Fibroblast of lung (primary cell): ENCODE measurements around the gene TBX1. TPM values are rescaled to one million over a fixed set of nuclear protein-coding genes. Genes with fewer than 3 reads are reported as not detected.

Source experiments
- DNase-seq, 2 donors: peaks; one replicate each; pipeline versions ENCODE4 v3.0.0 to v3.0.0-alpha.2; 2010; ENCODE audit warnings: low read depth in 2 of 2
- H2AFZ ChIP-seq: 2 replicates; pipeline ENCODE4 v1.5.1; 2012; ENCODE audit warnings: low read length, control low read depth, inconsistent platforms
- H3K27ac ChIP-seq: 2 replicates; pipeline ENCODE4 v1.5.1; 2011; ENCODE audit warnings: low read length, control low read depth; ENCODE audit not compliant: insufficient read depth
- H3K27me3 ChIP-seq: 2 replicates; pipeline ENCODE4 v1.5.1; 2011; ENCODE audit warnings: mild to moderate bottlenecking, low read length; ENCODE audit not compliant: control insufficient read depth, insufficient read depth
- H3K36me3 ChIP-seq: 2 replicates; pipeline ENCODE4 v1.5.1; 2011; ENCODE audit warnings: low read length; ENCODE audit not compliant: control insufficient read depth, insufficient read depth
- H3K4me1 ChIP-seq: 2 replicates; pipeline ENCODE4 v1.5.1; 2011; ENCODE audit warnings: low read length; ENCODE audit not compliant: control insufficient read depth, insufficient read depth; ENCODE audit errors: extremely low read depth
- H3K4me2 ChIP-seq: 2 replicates; pipeline ENCODE4 v1.5.1; 2011; ENCODE audit warnings: low read length, control low read depth; ENCODE audit not compliant: insufficient read depth; ENCODE audit errors: extremely low read depth
- H3K4me3 ChIP-seq, 4 experiments: fragments of 200-600 bp in 1 of 4; sonication (generic) in 1 of 4; replicated peaks in 1 of 4; 2 replicates each; pipeline ENCODE4 v1.5.1; 2011 to 2016; ENCODE audit warnings: low read length in 4 of 4, low read depth in 3 of 4, mild to moderate bottlenecking in 3 of 4, control low read depth in 2 of 4, inconsistent platforms in 1 of 4, mixed read lengths in 1 of 4; ENCODE audit not compliant: insufficient read depth in 1 of 4; ENCODE audit errors: control extremely low read depth in 1 of 4
- H3K79me2 ChIP-seq: 2 replicates; pipeline ENCODE4 v1.5.1; 2012; ENCODE audit warnings: mild to moderate bottlenecking, low read length, inconsistent platforms; ENCODE audit not compliant: control insufficient read depth, insufficient read depth
- H3K9ac ChIP-seq: 2 replicates; pipeline ENCODE4 v1.5.1; 2011; ENCODE audit warnings: mild to moderate bottlenecking, low read length, control low read depth; ENCODE audit not compliant: insufficient read depth
- H3K9me3 ChIP-seq: 2 replicates; pipeline ENCODE4 v1.5.1; 2012; ENCODE audit warnings: low read depth, low read length; ENCODE audit not compliant: control insufficient read depth, insufficient read depth
- H4K20me1 ChIP-seq: 2 replicates; pipeline ENCODE4 v1.5.1; 2011; ENCODE audit warnings: low read length; ENCODE audit not compliant: control insufficient read depth, insufficient read depth; ENCODE audit errors: extremely low read depth
- CTCF ChIP-seq, 2 donors: IDR thresholded peaks in 1 of 2; conservative IDR thresholded peaks in 1 of 2; 1 replicate in 1 of 2; 2 replicates in 1 of 2; pipeline ENCODE4 v1.5.1; 2011 to 2012; ENCODE audit warnings: low read length in 2 of 2, control low read depth in 1 of 2, inconsistent platforms in 1 of 2, low read depth in 1 of 2, mild to moderate bottlenecking in 1 of 2
- EZH2 ChIP-seq: IDR thresholded peaks from 2 replicates; pipeline ENCODE4 v1.5.1; 2012; ENCODE audit warnings: low read length, control low read depth, mild to moderate bottlenecking; ENCODE audit errors: missing control alignments
- polyA plus RNA-seq, 2 donors: library from polyadenylated mRNA; depleted of rRNA in 1 of 2; stranded (reverse) in 1 of 2; unstranded in 1 of 2; fragments of >200 nt; gene quantifications; 2 replicates each; pipeline ENCODE4 v1.2.1, GENCODE V29; 2011 to 2012; ENCODE audit warnings: missing spikeins in 1 of 2
- total RNA-seq: library from RNA; depleted of rRNA; stranded (reverse); fragments of >200 nt; gene quantifications from 2 replicates; pipeline ENCODE4 v1.2.1, GENCODE V29; 2014

TBX1 gene
- total and polyA plus RNA-seq, 2 donors (not counting 1 experiment from before 2014, with no cell fraction given), result not detected

DNA sequence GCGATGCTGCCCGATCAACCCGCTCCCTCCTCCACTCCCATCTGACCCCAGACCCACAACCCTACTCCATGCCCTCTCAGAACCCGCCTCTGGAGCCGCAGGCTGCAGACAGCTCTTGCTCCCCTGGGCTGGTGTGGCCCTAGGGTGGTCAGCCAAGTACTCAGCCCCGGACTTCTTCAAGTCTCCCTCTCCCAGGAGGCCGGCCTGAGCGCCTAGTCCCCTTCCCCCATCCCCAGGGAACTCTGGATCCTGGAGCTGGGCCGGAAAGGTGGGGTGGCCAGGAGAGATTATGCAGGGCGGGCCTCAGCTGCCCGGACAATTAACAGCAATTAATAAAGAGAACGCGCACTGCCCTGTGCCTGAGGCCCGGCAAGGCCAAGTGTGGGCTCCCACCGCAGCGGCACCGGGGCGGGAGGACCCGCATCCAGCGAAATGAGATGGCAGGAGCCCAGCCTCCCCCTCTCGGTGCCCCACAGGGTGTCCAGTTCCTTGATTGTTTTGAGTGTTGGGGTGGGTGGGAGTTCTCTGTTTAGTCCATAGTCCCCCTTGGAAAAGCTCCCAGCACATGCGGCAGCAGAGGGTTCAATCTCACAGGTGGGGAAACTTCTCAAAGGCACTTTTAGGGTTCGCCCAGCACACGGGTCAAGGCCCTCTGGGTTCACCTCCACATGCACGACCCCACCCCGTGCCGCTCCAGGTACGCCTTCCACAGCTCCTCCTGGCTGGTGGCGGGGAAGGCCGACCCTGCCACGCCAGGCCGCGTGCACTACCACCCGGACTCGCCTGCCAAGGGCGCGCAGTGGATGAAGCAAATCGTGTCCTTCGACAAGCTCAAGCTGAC lies 3.1 kb downstream of the TBX1 start:
- H3K36me3 ChIP-seq, result no peaks in the 10 kb centered on the region
- H4K20me1 ChIP-seq, result no peaks in the 10 kb centered on the region
- peaks cover 82% of the 10 kb centered on the region for H3K27me3 ChIP-seq
- TF ChIP-seq CTCF (conservative IDR thresholded peaks at IDR 0.05 in 1 of 2, IDR thresholded peaks at IDR 0.05 in 1 of 2; ENCODE audit: low read depth in 1 of 2, low read length in 2 of 2) (no peak), EZH2 (no peak)
- no peak overlapping the region for H3K27ac ChIP-seq
- no peak for DNase-seq
- no peak overlapping the region for H3K9ac ChIP-seq
- no peak overlapping the region for H3K4me2 ChIP-seq
- H3K79me2 ChIP-seq, result no peaks in the 10 kb centered on the region
- no peaks in the 10 kb centered on the region for H3K4me1 ChIP-seq
- H2AFZ ChIP-seq, result no peak overlapping the region
- H3K4me3 ChIP-seq, result no peak overlapping the region
- no peaks in the 10 kb centered on the region for H3K9me3 ChIP-seq

- Histone ChIP-seq H3K9ac (no peak overlapping the region), H3K4me3 (no peak overlapping the region), H4K20me1 (no peaks in the 10 kb centered on the region), H3K79me2 (no peaks in the 10 kb centered on the region), H3K27ac (no peak overlapping the region), H3K4me1 (no peaks in the 10 kb centered on the region), H3K4me2 (no peak overlapping the region), H3K36me3 (no peaks in the 10 kb centered on the region), H2AFZ (no peak overlapping the region), H3K27me3 (peaks cover 78% of the 10 kb centered on the region), H3K9me3 (no peaks in the 10 kb centered on the region)
- DNase-seq, result no peak
- no peak for TF ChIP-seq EZH2
- TF ChIP-seq CTCF (conservative IDR thresholded peaks at IDR 0.05 in 1 of 2, IDR thresholded peaks at IDR 0.05 in 1 of 2; ENCODE audit: low read depth in 1 of 2, low read length in 2 of 2), result no peak
Measured at GRCh38 chr22:19764299-19764593, 3.7 kb downstream of the TBX1 start.

GRCh38 chr22:19764636-19765476 lies 4.3 kb downstream of the TBX1 start:
- Histone ChIP-seq H4K20me1 (no peaks in the 10 kb centered on the region), H3K9me3 (no peaks in the 10 kb centered on the region), H2AFZ (no peak overlapping the region), H3K9ac (no peak overlapping the region), H3K27ac (no peak overlapping the region), H3K4me3 (no peak overlapping the region), H3K4me1 (no peaks in the 10 kb centered on the region), H3K79me2 (no peaks in the 10 kb centered on the region), H3K27me3 (peaks cover 78% of the 10 kb centered on the region), H3K36me3 (no peaks in the 10 kb centered on the region), H3K4me2 (no peak overlapping the region)
- no peak for DNase-seq
- no peak for TF ChIP-seq CTCF (conservative IDR thresholded peaks at IDR 0.05 in 1 of 2, IDR thresholded peaks at IDR 0.05 in 1 of 2; ENCODE audit: low read depth in 1 of 2, low read length in 2 of 2)
- TF ChIP-seq EZH2, result no peak
